GM19025 (cell line): ENCODE data around the gene UQCC5.

Experiments
- ATAC-seq: cut with Tn5 transposase; IDR thresholded peaks from one replicate; pipeline ENCODE4 v1.9.1; 2021; ENCODE audit warnings: mild to moderate bottlenecking, low read depth, moderate library complexity; ENCODE audit not compliant: unreplicated experiment

The UQCC5 gene

DNA sequence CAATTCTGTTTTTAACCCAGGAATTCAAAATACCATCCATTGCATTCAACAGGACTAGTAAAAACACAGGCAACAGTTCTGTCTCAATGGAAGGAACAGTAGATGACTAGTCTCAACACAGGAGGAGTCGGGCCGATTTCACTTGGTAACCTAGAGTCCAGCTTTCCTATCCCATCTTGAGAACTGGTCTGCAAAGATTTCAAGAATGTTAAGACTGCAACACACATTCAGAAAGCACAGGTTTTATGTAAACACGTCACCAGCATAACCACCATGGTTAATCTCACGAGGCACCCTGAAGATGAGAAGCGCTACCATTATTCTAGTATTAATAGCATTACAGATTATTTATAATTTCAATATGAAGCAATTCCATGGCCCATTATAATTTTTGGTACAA, 22.0 kb downstream of the UQCC5 start:
- no peak for ATAC-seq

GRCh38 chr3:52561028-52561747, 24.8 kb downstream of the UQCC5 start:
- no peak for ATAC-seq

DNA sequence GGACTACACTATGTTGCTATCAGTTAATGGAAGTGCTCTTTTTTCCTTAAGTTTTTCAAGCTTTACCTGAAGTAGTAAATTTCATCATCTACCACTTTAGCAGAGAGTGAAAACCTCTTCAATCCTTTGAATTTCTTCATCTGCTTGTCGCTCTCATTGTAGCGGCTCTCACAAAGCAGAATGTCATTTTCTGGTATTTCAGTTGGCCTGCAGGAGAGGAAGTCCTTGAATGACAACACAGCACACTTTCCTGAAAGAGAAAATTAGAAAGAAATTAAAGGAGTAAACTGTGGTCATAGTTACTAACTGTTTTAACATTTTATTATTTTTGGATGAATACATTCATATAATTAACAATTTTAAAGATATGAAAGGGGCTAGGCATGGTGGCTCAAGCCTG, 27.6 kb downstream of the UQCC5 start:
- ATAC-seq: no peak

DNA sequence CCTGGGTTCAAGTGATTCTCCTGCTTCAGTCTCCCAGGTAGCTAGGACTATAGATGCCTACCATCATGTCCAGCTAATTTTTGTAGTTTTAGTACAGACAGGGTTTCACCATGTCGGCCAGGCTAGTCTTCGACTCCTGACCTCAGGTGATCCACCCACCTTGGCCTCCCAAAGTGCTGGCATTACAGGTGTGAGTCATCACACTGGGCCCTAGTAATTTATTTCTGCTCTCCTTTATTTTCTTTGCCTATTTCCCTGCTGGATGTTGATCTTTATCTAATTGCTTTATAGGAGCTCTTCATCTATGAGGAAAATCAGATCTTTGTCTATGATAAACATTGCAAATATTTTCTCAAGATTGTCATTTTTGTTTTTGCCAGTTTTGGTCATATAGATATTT, 31.7 kb downstream of the UQCC5 start:
- ATAC-seq: no peak

- ATAC-seq: no peak
These were observed 33.7 kb downstream of the UQCC5 start for GRCh38 chr3:52570076-52570475.

DNA sequence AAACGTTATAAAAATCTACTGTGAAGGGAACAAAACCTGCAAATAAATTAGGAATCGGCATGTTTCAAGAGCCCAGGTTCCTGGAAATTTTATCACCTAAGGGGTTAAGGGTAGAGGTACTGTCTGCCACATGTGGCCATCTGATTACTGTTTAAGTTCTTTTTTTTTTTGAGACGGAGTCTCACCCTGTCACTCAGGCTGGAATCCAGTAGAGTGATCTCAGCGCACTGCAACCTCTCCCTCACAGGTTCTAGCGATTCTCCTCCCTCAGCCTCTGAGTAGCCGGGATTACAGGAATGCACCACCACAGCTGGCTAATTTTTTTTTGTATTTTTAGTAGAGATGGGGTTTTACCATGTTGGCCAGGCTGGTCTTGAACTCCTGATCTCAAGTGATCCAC, 35.8 kb downstream of the UQCC5 start:
- no peak for ATAC-seq

GRCh38 chr3:52574056-52574965, 37.9 kb downstream of the UQCC5 start:
- ATAC-seq: no peak
